GM20000 (cell line): ENCODE data around the gene BICC1.

Experiments used
- DNase-seq: peaks from one replicate; pipeline ENCODE4 v3.0.0; 2012; ENCODE audit warnings: low spot score
- TF ChIP-seq, protein P1 (sequence below): IDR thresholded peaks from 2 replicates; pipeline ENCODE4 v1.5.1; 2012; ENCODE audit warnings: mild to moderate bottlenecking, control low read depth; ENCODE audit errors: extremely low read depth, missing control alignments

Gene BICC1

DNA sequence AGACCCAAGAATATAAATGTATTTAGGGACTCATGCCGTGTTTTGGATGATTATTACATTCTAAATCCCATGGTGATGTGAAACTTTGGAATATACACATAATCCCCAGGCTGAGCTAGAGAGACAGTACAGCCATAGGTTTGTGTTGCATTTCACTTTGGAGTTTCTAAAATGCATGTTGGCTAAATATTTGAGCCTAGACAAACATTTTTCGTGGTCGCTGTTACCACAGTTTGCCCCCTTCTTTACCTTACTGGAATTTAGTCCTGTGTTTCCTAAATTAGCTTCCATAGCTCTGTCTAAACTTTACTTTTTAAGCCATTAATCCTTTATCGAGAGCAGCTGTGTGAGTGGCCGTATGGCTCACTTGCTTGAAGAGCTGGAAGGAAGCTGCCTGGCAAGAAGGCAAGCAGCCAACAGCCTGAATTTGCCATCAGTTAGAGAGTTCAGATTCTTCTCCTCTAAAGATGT lies 192.0 kb downstream of the BICC1 start:
- TF ChIP-seq, protein P1, sequence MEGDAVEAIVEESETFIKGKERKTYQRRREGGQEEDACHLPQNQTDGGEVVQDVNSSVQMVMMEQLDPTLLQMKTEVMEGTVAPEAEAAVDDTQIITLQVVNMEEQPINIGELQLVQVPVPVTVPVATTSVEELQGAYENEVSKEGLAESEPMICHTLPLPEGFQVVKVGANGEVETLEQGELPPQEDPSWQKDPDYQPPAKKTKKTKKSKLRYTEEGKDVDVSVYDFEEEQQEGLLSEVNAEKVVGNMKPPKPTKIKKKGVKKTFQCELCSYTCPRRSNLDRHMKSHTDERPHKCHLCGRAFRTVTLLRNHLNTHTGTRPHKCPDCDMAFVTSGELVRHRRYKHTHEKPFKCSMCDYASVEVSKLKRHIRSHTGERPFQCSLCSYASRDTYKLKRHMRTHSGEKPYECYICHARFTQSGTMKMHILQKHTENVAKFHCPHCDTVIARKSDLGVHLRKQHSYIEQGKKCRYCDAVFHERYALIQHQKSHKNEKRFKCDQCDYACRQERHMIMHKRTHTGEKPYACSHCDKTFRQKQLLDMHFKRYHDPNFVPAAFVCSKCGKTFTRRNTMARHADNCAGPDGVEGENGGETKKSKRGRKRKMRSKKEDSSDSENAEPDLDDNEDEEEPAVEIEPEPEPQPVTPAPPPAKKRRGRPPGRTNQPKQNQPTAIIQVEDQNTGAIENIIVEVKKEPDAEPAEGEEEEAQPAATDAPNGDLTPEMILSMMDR, result no peak
- no peak for DNase-seq

- DNase-seq, result no peak
- TF ChIP-seq, protein P1, result no peak
Observed at GRCh38 chr10:58706836-58707235, 194.2 kb downstream of the BICC1 start.

DNA sequence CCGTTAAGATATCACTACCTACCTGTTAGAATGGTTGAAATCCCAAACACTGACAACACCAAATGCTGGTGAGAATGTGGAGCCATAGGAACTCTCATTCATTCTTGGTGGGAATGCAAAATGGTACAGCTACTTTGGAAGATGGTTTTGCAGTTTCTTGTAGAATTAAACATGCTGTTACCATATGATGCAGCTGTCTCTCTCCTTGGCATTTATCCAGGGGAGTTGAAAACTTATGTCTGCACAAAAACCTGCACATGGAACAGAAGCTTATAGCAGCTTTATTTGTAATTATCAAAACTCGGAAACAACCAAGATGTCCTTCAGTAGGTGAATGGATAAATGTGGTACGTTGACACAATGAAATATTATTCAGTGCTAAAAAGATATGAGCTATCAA lies 199.5 kb downstream of the BICC1 start:
- DNase-seq, result no peak
- TF ChIP-seq, protein P1, result no peak

GRCh38 chr10:58712982-58713381 lies 200.3 kb downstream of the BICC1 start:
- no peak for DNase-seq
- TF ChIP-seq, protein P1, result no peak

GRCh38 chr10:58714409-58714808 lies 201.7 kb downstream of the BICC1 start:
- TF ChIP-seq, protein P1, result no peak
- no peak for DNase-seq

DNA sequence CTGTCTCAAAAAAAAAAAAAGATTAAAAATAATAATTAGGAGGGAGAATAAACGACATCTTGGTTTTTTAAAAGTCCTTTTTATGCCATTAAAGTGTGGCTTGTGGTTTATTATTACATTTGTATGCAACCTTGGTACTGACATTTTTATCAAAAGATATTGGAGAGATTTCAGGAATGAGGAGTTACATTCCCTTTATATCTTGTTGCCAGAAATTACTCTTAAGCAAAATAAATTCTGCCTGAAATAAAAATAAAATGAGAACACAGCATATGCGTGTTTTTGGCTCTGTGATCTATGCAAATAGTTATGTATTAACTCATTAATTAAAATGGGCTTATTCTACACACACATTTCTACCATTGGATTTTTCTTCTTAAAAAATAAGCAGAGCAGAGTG lies 202.4 kb downstream of the BICC1 start:
- DNase-seq, result no peak
- TF ChIP-seq, protein P1, result no peak

DNA sequence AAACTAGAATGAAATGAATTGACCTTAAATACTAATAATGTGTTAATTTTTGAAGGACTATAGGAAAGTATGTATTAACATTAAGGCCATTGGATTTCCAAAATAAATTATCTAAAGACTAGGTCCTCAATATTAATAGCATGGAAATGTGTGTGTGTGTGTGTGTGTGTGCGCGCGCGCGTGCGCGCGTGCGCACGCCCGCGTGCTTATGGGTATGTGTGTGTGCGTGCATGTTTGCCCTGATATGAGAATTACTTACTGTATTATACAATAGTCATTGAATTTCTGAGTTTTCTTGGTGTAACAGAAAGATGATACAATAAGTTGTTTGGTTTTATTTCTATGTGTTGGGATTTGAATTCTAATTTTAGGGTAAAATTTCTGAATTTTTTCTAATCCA lies 205.9 kb downstream of the BICC1 start:
- TF ChIP-seq, protein P1, result no peak
- DNase-seq, result no peak
